Right hindlimb (tissue), 1 donor: ENCODE data around the gene SKA2.
"Not testable (repeated sequence)": the region's sequence is repeated elsewhere in the genome, so short reads cannot be mapped to it uniquely, and the experiment has no call there.

ENCODE experiments used
- DNase-seq: peaks from one replicate; pipeline ENCODE4 v3.0.0-alpha.2; 2018

SKA2 gene

GRCh38 chr17:59151006-59151405, 4.0 kb downstream of the SKA2 start:
- no peak for DNase-seq

- DNase-seq, result no peak
Observed at GRCh38 chr17:59149841-59150511, 5.0 kb downstream of the SKA2 start.

- DNase-seq, result no peak
Observed at GRCh38 chr17:59149051-59149450, 5.9 kb downstream of the SKA2 start.

- no peak for DNase-seq
Observed at GRCh38 chr17:59145571-59146096, 9.4 kb downstream of the SKA2 start.

- DNase-seq, result no peak
Observed at GRCh38 chr17:59141860-59142259, 13.1 kb downstream of the SKA2 start.

GRCh38 chr17:59139939-59140338, 15.0 kb downstream of the SKA2 start:
- DNase-seq, result no peak

GRCh38 chr17:59138339-59138738, 16.6 kb downstream of the SKA2 start:
- not testable (repeated sequence) for DNase-seq

GRCh38 chr17:59131131-59131530, 23.9 kb downstream of the SKA2 start:
- no peak for DNase-seq

GRCh38 chr17:59129814-59130213, 25.2 kb downstream of the SKA2 start:
- no peak for DNase-seq

- no peak for DNase-seq
Observed at GRCh38 chr17:59126809-59127417, 28.1 kb downstream of the SKA2 start.

GRCh38 chr17:59124665-59125064, 30.3 kb downstream of the SKA2 start:
- no peak for DNase-seq

- no peak for DNase-seq
Observed at GRCh38 chr17:59121901-59122480, 33.0 kb downstream of the SKA2 start.

GRCh38 chr17:59115474-59115873, 39.5 kb downstream of the SKA2 start:
- DNase-seq, result no peak

- DNase-seq, result no peak
Observed at GRCh38 chr17:59111539-59111938, 43.4 kb downstream of the SKA2 start.

- DNase-seq, result no peak
Observed at GRCh38 chr17:59110973-59111372, 44.0 kb downstream of the SKA2 start.

GRCh38 chr17:59108400-59109102, 46.4 kb downstream of the SKA2 start:
- no peak for DNase-seq

GRCh38 chr17:59107306-59107670, 47.7 kb downstream of the SKA2 start:
- no peak for DNase-seq

GRCh38 chr17:59106463-59107305, 48.3 kb downstream of the SKA2 start, which contains the start of gene TRIM37:
Gene TRIM37 (minus strand): TSS chr17:59106880. CDS start chr17:59106461, 419 bp downstream.
- DNase-seq, result peak; percentile 99

GRCh38 chr17:59105852-59106462, 49.0 kb downstream of the SKA2 start:
- peak; percentile 65 for DNase-seq

GRCh38 chr17:59101178-59101577, 53.8 kb downstream of the SKA2 start:
- no peak for DNase-seq

GRCh38 chr17:59097876-59098275, 57.1 kb downstream of the SKA2 start:
- no peak for DNase-seq
